ENCODE measurements around the gene ENTHD1. TPM values are rescaled to one million over a fixed set of nuclear protein-coding genes. Genes with fewer than 3 reads are reported as not detected.

The ENTHD1 gene
- total RNA-seq, 2 experiments from 2014 or later, result not detected

GRCh38 chr22:39773976-39774539 lies 119.5 kb downstream of the ENTHD1 start:
- Histone ChIP-seq H2AFZ (ENCODE audit: low read length) (no peak overlapping the region), H3K79me2 (ENCODE audit: insufficient read depth, low read depth, low read length) (no peaks in the 10 kb centered on the region), H3K9me2 (ENCODE audit: insufficient read depth, low read length) (no peaks in the 10 kb centered on the region), H3K4me3 (ENCODE audit: low read depth, low read length, poor library complexity, severe bottlenecking) (no peak overlapping the region), H3K4me2 (ENCODE audit: low read length) (no peak overlapping the region), H3K27ac (ENCODE audit: low read depth, low read length, poor library complexity, severe bottlenecking) (no peak overlapping the region), H4K20me1 (ENCODE audit: insufficient read depth, low read length) (no peaks in the 10 kb centered on the region), H3K4me1 (ENCODE audit: insufficient read depth, low read length, poor library complexity, severe bottlenecking) (no peaks in the 10 kb centered on the region), H3K9me3 (ENCODE audit: low read length) (no peaks in the 10 kb centered on the region), H3K36me3 (ENCODE audit: insufficient read depth, low read length) (no peaks in the 10 kb centered on the region)
- ChIA-PET POLR2A (no interaction called here), CTCF (ENCODE audit: unreplicated experiment) (no interaction called here)
- no peak for TF ChIP-seq EZH2phosphoT487 (IDR thresholded peaks at IDR 0.05; ENCODE audit: borderline replicate concordance, low read depth, low read length)
- no peak for TF ChIP-seq CTCF (conservative IDR thresholded peaks at IDR 0.05; ENCODE audit: low read length)
- DNase-seq (ENCODE audit: low spot score), result peak; percentile 1
- intact Hi-C loops (cut with micrococcal nuclease; ENCODE audit: unreplicated experiment), result no loop called here
- no TSS peak for BruUV-seq (replicated peaks)

- no peaks in the 10 kb centered on the region for H3K79me2 ChIP-seq (ENCODE audit: insufficient read depth, low read depth, low read length)
- BruUV-seq (replicated peaks), result no TSS peak
- no peaks in the 10 kb centered on the region for H3K9me2 ChIP-seq (ENCODE audit: insufficient read depth, low read length)
- no peaks in the 10 kb centered on the region for H3K36me3 ChIP-seq (ENCODE audit: insufficient read depth, low read length)
- ChIA-PET POLR2A (no interaction called here), CTCF (ENCODE audit: unreplicated experiment) (no interaction called here)
- H3K27ac ChIP-seq (ENCODE audit: low read depth, low read length, poor library complexity, severe bottlenecking), result no peak overlapping the region
- TF ChIP-seq EZH2phosphoT487 (IDR thresholded peaks at IDR 0.05; ENCODE audit: borderline replicate concordance, low read depth, low read length), result no peak
- TF ChIP-seq CTCF (conservative IDR thresholded peaks at IDR 0.05; ENCODE audit: low read length), result no peak
- H4K20me1 ChIP-seq (ENCODE audit: insufficient read depth, low read length), result no peaks in the 10 kb centered on the region
- no peaks in the 10 kb centered on the region for H3K4me1 ChIP-seq (ENCODE audit: insufficient read depth, low read length, poor library complexity, severe bottlenecking)
- H3K9me3 ChIP-seq (ENCODE audit: low read length), result no peaks in the 10 kb centered on the region
- H3K4me2 ChIP-seq (ENCODE audit: low read length), result no peak overlapping the region
- H2AFZ ChIP-seq (ENCODE audit: low read length), result no peak overlapping the region
- DNase-seq (ENCODE audit: low spot score), result no peak
- no peak overlapping the region for H3K4me3 ChIP-seq (ENCODE audit: low read depth, low read length, poor library complexity, severe bottlenecking)
- intact Hi-C loops (cut with micrococcal nuclease; ENCODE audit: unreplicated experiment), result no loop called here
Observed at GRCh38 chr22:39773503-39773902, 120.1 kb downstream of the ENTHD1 start.

- H2AFZ ChIP-seq (ENCODE audit: low read length), result no peak overlapping the region
- no peak overlapping the region for H3K4me2 ChIP-seq (ENCODE audit: low read length)
- H3K79me2 ChIP-seq (ENCODE audit: insufficient read depth, low read depth, low read length), result no peaks in the 10 kb centered on the region
- no peak overlapping the region for H3K4me3 ChIP-seq (ENCODE audit: low read depth, low read length, poor library complexity, severe bottlenecking)
- H3K9me2 ChIP-seq (ENCODE audit: insufficient read depth, low read length), result no peaks in the 10 kb centered on the region
- no peaks in the 10 kb centered on the region for H3K4me1 ChIP-seq (ENCODE audit: insufficient read depth, low read length, poor library complexity, severe bottlenecking)
- no peak for TF ChIP-seq CTCF (conservative IDR thresholded peaks at IDR 0.05; ENCODE audit: low read length)
- no peak for TF ChIP-seq EZH2phosphoT487 (IDR thresholded peaks at IDR 0.05; ENCODE audit: borderline replicate concordance, low read depth, low read length)
- H3K27ac ChIP-seq (ENCODE audit: low read depth, low read length, poor library complexity, severe bottlenecking), result no peak overlapping the region
- intact Hi-C loops (cut with micrococcal nuclease; ENCODE audit: unreplicated experiment), result no loop called here
- POLR2A ChIA-PET, result no interaction called here
- H4K20me1 ChIP-seq (ENCODE audit: insufficient read depth, low read length), result no peaks in the 10 kb centered on the region
- no peaks in the 10 kb centered on the region for H3K9me3 ChIP-seq (ENCODE audit: low read length)
- BruUV-seq (replicated peaks), result no TSS peak
- no peaks in the 10 kb centered on the region for H3K36me3 ChIP-seq (ENCODE audit: insufficient read depth, low read length)
- DNase-seq (ENCODE audit: low spot score), result no peak
- CTCF ChIA-PET (ENCODE audit: unreplicated experiment), result no interaction called here
Observed at GRCh38 chr22:39771486-39771885, 122.1 kb downstream of the ENTHD1 start.
